Left ventricle myocardium inferior (tissue), 1 donor: Measurements from ENCODE around the gene RAI14. TPM values are rescaled to one million over a fixed set of nuclear protein-coding genes. Genes with fewer than 3 reads are reported as not detected.

ENCODE experiments used
- DNase-seq: peaks from one replicate; pipeline ENCODE4 v3.0.0-alpha.2; 2020
- H3K27ac ChIP-seq: fragments of 200-600 bp; replicated peaks from 2 replicates; pipeline ENCODE4 v1.8.0; 2021
- H3K27me3 ChIP-seq: fragments of 200-600 bp; 2 replicates; pipeline ENCODE4 v1.8.0; 2021; ENCODE audit warnings: low read depth
- H3K36me3 ChIP-seq: fragments of 200-600 bp; 2 replicates; pipeline ENCODE4 v1.8.0; 2021
- H3K4me1 ChIP-seq: fragments of 200-600 bp; 2 replicates; pipeline ENCODE4 v1.8.0; 2021
- H3K4me3 ChIP-seq: fragments of 200-600 bp; 2 replicates; pipeline ENCODE4 v1.8.0; 2021; ENCODE audit warnings: mild to moderate bottlenecking, moderate library complexity
- H3K9me3 ChIP-seq: fragments of 200-600 bp; replicated peaks from 2 replicates; pipeline ENCODE4 v1.8.0; 2021
- intact Hi-C: fragments of 100-400 bp; cut with micrococcal nuclease; formaldehyde crosslinking; loops from one replicate; pipeline ENCODE4 v1.11.0; 2022
- total RNA-seq: library from RNA; stranded (reverse); fragmentation: NEBNext Ultra II Directional; extraction: Animal tissue kit (Norgen Biotek cat#: 25700); gene quantifications from one replicate; pipeline ENCODE4 v1.2.1, GENCODE V29; 2021
- TF ChIP-seq, protein P1 (sequence below): fragments of 200-600 bp; IDR thresholded peaks from 2 replicates; pipeline ENCODE4 v1.8.0; 2021; ENCODE audit warnings: antibody characterized with exemption, mild to moderate bottlenecking, borderline replicate concordance
- donor health status: DM: no; HTN: yes; CAD: no; lungs with severe emphysema.

Gene RAI14
- total RNA-seq, 1 donor from 2014 or later: 6.7 TPM

DNA sequence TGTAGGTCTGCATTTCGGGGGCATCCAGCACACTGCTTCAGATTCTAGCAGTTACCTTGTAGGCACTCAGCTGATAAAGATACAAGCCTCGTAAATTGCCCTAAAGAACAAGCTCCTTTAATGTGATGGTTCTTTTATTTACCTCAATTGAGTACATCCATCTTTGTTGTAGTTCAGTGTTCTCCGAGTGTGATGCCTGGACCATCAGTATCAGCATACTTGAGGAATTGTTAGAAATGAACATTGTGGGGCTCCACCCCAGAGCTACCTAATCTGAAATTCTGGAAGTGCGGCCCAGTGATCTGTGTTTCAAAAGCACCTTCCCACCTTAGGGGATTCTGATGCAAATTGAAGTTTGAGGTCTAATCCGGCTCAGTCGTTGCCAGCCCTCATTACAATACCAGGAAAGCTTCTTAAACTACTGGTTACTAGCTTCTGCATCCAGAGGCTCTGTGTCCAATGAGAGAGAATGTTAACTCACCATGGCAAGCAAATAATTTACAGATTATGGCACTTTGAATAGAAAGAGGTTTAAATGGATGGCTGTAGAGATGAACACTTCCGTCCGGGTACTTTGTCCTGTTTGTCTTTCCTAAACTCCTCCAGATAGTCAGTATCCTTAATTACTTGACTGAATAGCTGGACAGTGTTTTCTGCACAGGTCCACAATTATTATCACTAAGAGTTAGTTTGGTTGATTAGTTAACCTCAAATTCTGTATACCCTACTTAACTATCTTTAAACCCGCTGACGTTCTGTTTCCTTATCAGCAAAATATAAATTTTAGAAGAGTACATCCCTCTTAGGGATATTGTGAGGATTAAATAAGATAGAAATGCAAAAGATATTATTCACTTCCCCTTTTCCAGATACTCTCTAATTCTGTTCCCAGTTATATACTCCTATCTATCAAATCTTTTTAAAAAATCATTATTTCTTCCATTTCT lies 47.9 kb downstream of the RAI14 start:
- Histone ChIP-seq H3K36me3 (no peaks in the 10 kb centered on the region), H3K4me1 (peaks cover 10% of the 10 kb centered on the region), H3K4me3 (no peak overlapping the region), H3K27me3 (no peaks in the 10 kb centered on the region), H3K27ac (no peak overlapping the region), H3K9me3 (no peaks in the 10 kb centered on the region)
- TF ChIP-seq, protein P1, sequence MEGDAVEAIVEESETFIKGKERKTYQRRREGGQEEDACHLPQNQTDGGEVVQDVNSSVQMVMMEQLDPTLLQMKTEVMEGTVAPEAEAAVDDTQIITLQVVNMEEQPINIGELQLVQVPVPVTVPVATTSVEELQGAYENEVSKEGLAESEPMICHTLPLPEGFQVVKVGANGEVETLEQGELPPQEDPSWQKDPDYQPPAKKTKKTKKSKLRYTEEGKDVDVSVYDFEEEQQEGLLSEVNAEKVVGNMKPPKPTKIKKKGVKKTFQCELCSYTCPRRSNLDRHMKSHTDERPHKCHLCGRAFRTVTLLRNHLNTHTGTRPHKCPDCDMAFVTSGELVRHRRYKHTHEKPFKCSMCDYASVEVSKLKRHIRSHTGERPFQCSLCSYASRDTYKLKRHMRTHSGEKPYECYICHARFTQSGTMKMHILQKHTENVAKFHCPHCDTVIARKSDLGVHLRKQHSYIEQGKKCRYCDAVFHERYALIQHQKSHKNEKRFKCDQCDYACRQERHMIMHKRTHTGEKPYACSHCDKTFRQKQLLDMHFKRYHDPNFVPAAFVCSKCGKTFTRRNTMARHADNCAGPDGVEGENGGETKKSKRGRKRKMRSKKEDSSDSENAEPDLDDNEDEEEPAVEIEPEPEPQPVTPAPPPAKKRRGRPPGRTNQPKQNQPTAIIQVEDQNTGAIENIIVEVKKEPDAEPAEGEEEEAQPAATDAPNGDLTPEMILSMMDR: no peak
- intact Hi-C loops: no loop called here
- DNase-seq: no peak

DNA sequence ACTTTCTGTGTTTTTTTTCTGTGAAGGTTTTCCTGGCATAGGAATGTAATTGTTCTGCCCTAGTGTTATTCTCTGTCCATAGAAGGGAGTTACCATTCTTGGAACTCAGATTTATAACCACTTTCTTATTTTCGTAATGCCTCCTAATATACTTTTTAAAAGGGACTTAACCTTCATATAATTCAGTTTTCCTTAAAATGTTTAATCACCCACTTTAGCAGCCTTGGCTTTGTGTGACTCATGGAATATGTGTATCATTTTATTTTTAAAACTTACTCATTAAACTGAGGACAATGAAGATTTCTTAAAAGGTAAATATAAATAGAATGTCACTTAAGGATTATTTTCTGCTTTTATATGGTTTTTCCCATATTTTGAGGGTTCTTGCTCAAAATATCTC lies 50.0 kb downstream of the RAI14 start:
- no peaks in the 10 kb centered on the region for H3K36me3 ChIP-seq
- H3K4me3 ChIP-seq: no peak overlapping the region
- DNase-seq: no peak
- H3K27me3 ChIP-seq: no peaks in the 10 kb centered on the region
- H3K4me1 ChIP-seq: peaks cover 21% of the 10 kb centered on the region
- intact Hi-C loops: no loop called here
- H3K27ac ChIP-seq: no peak overlapping the region
- TF ChIP-seq, protein P1: no peak
- no peaks in the 10 kb centered on the region for H3K9me3 ChIP-seq

- Histone ChIP-seq H3K9me3 (no peaks in the 10 kb centered on the region), H3K4me1 (peaks cover 21% of the 10 kb centered on the region), H3K36me3 (no peaks in the 10 kb centered on the region), H3K4me3 (no peak overlapping the region), H3K27me3 (no peaks in the 10 kb centered on the region), H3K27ac (no peak overlapping the region)
- intact Hi-C loops: no loop called here
- DNase-seq: no peak
- TF ChIP-seq, protein P1: no peak
These were observed 51.5 kb downstream of the RAI14 start for GRCh38 chr5:34707451-34708107.

DNA sequence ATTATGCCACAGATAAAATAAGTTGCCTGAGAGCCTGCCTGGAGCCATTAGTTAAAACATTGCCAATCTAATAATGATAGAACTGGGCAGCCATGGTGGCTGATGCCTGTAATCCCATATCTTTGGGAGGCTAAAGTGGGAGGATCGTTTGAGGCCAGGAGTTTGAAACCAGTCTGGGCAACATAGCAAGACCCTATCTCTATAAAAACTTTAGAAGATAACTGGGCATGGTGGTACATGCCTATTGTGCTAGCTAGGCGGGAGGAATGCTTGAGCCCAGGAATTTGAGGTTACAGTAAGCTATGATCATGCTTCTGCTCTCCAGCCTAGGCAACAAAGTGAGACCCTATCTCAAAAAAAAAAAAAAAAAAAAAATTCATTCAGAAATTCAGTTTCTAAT lies 52.6 kb downstream of the RAI14 start:
- Histone ChIP-seq H3K4me3 (no peak overlapping the region), H3K27me3 (no peaks in the 10 kb centered on the region), H3K4me1 (peaks cover 21% of the 10 kb centered on the region), H3K36me3 (no peaks in the 10 kb centered on the region), H3K9me3 (no peaks in the 10 kb centered on the region), H3K27ac (no peak overlapping the region)
- intact Hi-C loops: no loop called here
- TF ChIP-seq, protein P1: no peak
- no peak for DNase-seq

- DNase-seq: no peak
- H3K27me3 ChIP-seq: no peaks in the 10 kb centered on the region
- peak overlapping the region; percentile 17 for H3K27ac ChIP-seq
- H3K4me3 ChIP-seq: no peak overlapping the region
- peaks cover 21% of the 10 kb centered on the region for H3K4me1 ChIP-seq
- H3K9me3 ChIP-seq: no peaks in the 10 kb centered on the region
- TF ChIP-seq, protein P1: no peak
- intact Hi-C loops: no loop called here
- H3K36me3 ChIP-seq: no peaks in the 10 kb centered on the region
These were observed 53.9 kb downstream of the RAI14 start for GRCh38 chr5:34709861-34710673.
